ENCODE measurements around the gene EDN3.

GRCh38 chr20:59270380-59270779 is 30.0 kb upstream of the EDN3 start:
- no peak for TF ChIP-seq POLR2AphosphoS5 (IDR thresholded peaks at IDR 0.05; ENCODE audit: insufficient read depth, low read depth, low read length)
- TF ChIP-seq CTCF (IDR thresholded peaks at IDR 0.05; ENCODE audit: extremely low read depth in 1 of 2, insufficient read depth in 1 of 2, low read depth in 1 of 2, low read length in 2 of 2): no peak
- no peak for TF ChIP-seq GATA2 (IDR thresholded peaks at IDR 0.05; ENCODE audit: insufficient read depth, insufficient read length, low read depth, low read length)
- no peak for TF ChIP-seq POLR2A (IDR thresholded peaks at IDR 0.05; ENCODE audit: low read depth, low read length)
- TF ChIP-seq EZH2 (IDR thresholded peaks at IDR 0.05; ENCODE audit: borderline replicate concordance, low read depth, low read length, severe bottlenecking): no peak
- no peak for TF ChIP-seq MYC (IDR thresholded peaks at IDR 0.05; ENCODE audit: low read depth, low read length)
- no peak for TF ChIP-seq JUN (IDR thresholded peaks at IDR 0.05; ENCODE audit: borderline replicate concordance, insufficient read depth, insufficient read length, low read depth)
- TF ChIP-seq MAX (IDR thresholded peaks at IDR 0.05; ENCODE audit: insufficient read depth, insufficient read length): no peak

Data from endothelial cell of umbilical vein (primary cell).